ENCODE results near the gene RAPH1.

RAPH1 gene

DNA sequence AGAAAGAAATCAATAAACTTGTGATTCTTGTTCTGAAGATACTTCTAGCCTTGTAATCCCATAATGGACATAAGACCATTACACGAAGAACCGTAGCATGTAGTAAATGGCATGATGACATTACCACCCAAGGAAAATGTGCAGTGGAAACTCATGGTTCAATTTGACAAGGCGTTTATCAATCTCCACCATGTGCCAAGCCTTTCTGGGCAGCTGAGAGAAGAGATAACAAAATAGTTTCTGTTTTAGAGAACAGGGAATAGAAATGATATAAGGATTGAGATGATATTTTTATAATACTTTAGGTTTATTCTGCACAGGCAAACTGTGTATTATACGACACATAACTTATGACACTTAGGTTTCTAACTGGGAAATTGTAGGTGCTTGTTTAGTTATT is 187.7 kb downstream of the RAPH1 start:
- DNase-seq, result no peak

DNA sequence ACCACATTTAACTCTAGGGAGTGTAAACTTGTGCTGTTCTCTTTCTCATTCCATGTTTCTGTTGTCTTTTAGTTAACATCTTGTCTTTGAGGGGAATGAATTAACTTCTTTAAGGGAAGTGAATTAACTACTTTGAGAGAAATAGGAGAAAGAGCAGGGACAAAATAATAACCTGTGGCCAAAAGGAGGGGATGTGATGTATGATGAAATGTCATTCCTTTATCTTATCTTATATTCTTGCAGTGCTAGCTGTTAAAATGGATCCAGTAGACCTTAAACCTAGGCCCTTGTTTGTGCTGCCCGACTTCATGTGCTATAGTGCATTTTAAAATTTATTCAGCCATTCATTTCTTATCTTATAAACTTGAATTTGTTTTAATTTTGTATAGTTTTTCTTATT is 188.5 kb downstream of the RAPH1 start:
- no peak for DNase-seq

- DNase-seq, result no peak
These were observed 190.4 kb downstream of the RAPH1 start for GRCh38 chr2:203344667-203345066.

All from CD4-positive, alpha-beta T cell treated with Interleukin-15 for 1 hour (primary cell).